GM11168 (cell line): ENCODE results near the gene ZNF488.

Source experiments
- in situ Hi-C: fragments of 300-500 bp; cut with MboI; formaldehyde crosslinking; loops from one replicate; pipeline ENCODE4 v1.12.0; 2022; ENCODE audit warnings: low sequenced_read_pairs; ENCODE audit not compliant: unreplicated experiment

Gene ZNF488

GRCh38 chr10:47354165-47354564, 29.9 kb downstream of the ZNF488 start:
- in situ Hi-C loops, result no loop called here

- in situ Hi-C loops, result no loop called here
Observed at GRCh38 chr10:47353351-47353750, 30.7 kb downstream of the ZNF488 start.

GRCh38 chr10:47351899-47352815, 31.9 kb downstream of the ZNF488 start:
- in situ Hi-C loops, result no loop called here

- in situ Hi-C loops, result no loop called here
Observed at GRCh38 chr10:47350671-47351640, 33.1 kb downstream of the ZNF488 start.

- in situ Hi-C loops, result no loop called here
Observed at GRCh38 chr10:47349941-47350371, 34.1 kb downstream of the ZNF488 start.

GRCh38 chr10:47349516-47349915, 34.6 kb downstream of the ZNF488 start:
- in situ Hi-C loops, result no loop called here

GRCh38 chr10:47348661-47349470, 35.2 kb downstream of the ZNF488 start:
- in situ Hi-C loops, result no loop called here

- in situ Hi-C loops, result no loop called here
Observed at GRCh38 chr10:47348138-47348651, 35.9 kb downstream of the ZNF488 start, which contains the start of gene RBP3. Gene RBP3 (plus strand): TSS chr10:47348363. CDS start chr10:47348485, 122 bp downstream.

GRCh38 chr10:47347303-47347675, 36.8 kb downstream of the ZNF488 start:
- in situ Hi-C loops, result no loop called here

GRCh38 chr10:47346581-47347302, 37.4 kb downstream of the ZNF488 start:
- in situ Hi-C loops, result no loop called here

- in situ Hi-C loops, result no loop called here
Observed at GRCh38 chr10:47344996-47345870, 38.9 kb downstream of the ZNF488 start.

GRCh38 chr10:47340608-47341170, 43.4 kb downstream of the ZNF488 start:
- in situ Hi-C loops, result no loop called here

GRCh38 chr10:47339759-47340607, 44.1 kb downstream of the ZNF488 start:
- in situ Hi-C loops, result no loop called here

- in situ Hi-C loops, result no loop called here
Observed at GRCh38 chr10:47339186-47339735, 44.8 kb downstream of the ZNF488 start.

- in situ Hi-C loops, result no loop called here
Observed at GRCh38 chr10:47337310-47337709, 46.8 kb downstream of the ZNF488 start.

GRCh38 chr10:47336387-47337134, 47.5 kb downstream of the ZNF488 start:
- in situ Hi-C loops, result no loop called here
